Measurements from ENCODE around the gene ACOT9.
"Not testable (repeated sequence)": the region's sequence is repeated elsewhere in the genome, so short reads cannot be mapped to it uniquely, and the experiment has no call there.

The ACOT9 gene

DNA sequence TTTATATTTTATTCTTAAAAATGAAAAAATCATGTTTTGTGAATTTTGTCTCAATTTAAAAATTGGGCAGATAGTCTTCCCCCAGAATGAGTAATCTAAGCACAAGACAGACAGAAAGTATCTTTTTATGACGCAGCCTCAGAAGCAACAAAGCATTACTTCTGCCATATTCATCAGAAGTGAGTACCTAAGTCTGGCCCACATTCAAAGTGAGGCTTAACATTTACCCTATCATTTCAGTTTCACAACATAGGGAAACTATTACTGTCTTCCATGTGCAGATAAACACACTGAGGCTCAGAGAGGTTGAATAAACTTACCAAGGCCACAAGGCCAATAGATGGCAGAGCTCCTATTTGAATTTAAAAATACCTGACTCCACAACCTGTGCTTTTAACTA is 80.2 kb downstream of the ACOT9 start:
- in situ Hi-C loops (cut with MboI; ENCODE audit: low sequenced_read_pairs, unreplicated experiment), result no loop called here
- DNase-seq (ENCODE audit: low spot score), result peak; percentile 39
- TF ChIP-seq, protein P1, sequence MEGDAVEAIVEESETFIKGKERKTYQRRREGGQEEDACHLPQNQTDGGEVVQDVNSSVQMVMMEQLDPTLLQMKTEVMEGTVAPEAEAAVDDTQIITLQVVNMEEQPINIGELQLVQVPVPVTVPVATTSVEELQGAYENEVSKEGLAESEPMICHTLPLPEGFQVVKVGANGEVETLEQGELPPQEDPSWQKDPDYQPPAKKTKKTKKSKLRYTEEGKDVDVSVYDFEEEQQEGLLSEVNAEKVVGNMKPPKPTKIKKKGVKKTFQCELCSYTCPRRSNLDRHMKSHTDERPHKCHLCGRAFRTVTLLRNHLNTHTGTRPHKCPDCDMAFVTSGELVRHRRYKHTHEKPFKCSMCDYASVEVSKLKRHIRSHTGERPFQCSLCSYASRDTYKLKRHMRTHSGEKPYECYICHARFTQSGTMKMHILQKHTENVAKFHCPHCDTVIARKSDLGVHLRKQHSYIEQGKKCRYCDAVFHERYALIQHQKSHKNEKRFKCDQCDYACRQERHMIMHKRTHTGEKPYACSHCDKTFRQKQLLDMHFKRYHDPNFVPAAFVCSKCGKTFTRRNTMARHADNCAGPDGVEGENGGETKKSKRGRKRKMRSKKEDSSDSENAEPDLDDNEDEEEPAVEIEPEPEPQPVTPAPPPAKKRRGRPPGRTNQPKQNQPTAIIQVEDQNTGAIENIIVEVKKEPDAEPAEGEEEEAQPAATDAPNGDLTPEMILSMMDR (IDR thresholded peaks at IDR 0.05; ENCODE audit: borderline replicate concordance, control extremely low read depth, extremely low read depth, insufficient read depth, missing control alignments), result no peak

DNA sequence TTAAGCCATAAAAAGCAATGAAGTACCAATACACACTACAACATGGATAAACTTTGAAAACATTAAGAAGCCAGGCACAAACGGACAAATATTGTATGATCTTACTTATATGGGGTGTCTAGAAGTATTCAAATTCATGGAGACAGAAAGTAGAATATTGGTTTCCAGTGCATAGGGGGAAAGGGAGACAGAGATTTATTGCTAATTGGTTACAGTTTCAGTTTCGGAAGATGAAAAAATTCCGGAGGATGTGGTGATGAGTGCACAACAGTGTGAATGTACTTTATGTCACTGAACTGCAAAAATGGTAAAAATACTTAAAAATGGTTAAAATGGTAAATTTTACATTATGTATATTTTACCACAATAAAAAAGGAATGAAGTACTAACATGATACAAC is 80.9 kb downstream of the ACOT9 start:
- TF ChIP-seq, protein P1 (IDR thresholded peaks at IDR 0.05; ENCODE audit: borderline replicate concordance, control extremely low read depth, extremely low read depth, insufficient read depth, missing control alignments), result no peak
- DNase-seq (ENCODE audit: low spot score), result no peak
- in situ Hi-C loops (cut with MboI; ENCODE audit: low sequenced_read_pairs, unreplicated experiment), result no loop called here

DNA sequence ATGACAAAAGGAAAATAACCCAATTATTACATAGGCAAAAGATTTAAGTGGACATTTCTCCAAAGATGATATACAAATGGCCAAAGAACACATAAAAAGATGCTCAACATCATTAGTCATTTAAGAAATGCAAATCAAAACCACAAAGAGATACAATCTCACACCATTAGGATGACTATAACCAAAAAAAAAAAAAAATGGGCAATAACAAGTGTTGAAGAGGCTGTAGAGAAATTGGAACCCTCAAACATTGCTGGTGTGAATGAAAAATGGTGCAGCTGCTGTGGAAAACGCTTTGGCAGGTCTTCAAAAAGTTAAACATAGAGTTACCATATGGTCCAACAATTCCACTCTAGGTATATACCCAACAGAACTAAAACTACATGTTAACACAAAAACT is 81.4 kb downstream of the ACOT9 start:
- no peak for DNase-seq (ENCODE audit: low spot score)
- in situ Hi-C loops (cut with MboI; ENCODE audit: low sequenced_read_pairs, unreplicated experiment), result no loop called here
- TF ChIP-seq, protein P1 (IDR thresholded peaks at IDR 0.05; ENCODE audit: borderline replicate concordance, control extremely low read depth, extremely low read depth, insufficient read depth, missing control alignments), result no peak

GRCh38 chrX:23660766-23661132 is 82.3 kb downstream of the ACOT9 start:
- in situ Hi-C loops (cut with MboI; ENCODE audit: low sequenced_read_pairs, unreplicated experiment), result no loop called here
- DNase-seq (ENCODE audit: low spot score), result no peak
- TF ChIP-seq, protein P1 (IDR thresholded peaks at IDR 0.05; ENCODE audit: borderline replicate concordance, control extremely low read depth, extremely low read depth, insufficient read depth, missing control alignments), result no peak

DNA sequence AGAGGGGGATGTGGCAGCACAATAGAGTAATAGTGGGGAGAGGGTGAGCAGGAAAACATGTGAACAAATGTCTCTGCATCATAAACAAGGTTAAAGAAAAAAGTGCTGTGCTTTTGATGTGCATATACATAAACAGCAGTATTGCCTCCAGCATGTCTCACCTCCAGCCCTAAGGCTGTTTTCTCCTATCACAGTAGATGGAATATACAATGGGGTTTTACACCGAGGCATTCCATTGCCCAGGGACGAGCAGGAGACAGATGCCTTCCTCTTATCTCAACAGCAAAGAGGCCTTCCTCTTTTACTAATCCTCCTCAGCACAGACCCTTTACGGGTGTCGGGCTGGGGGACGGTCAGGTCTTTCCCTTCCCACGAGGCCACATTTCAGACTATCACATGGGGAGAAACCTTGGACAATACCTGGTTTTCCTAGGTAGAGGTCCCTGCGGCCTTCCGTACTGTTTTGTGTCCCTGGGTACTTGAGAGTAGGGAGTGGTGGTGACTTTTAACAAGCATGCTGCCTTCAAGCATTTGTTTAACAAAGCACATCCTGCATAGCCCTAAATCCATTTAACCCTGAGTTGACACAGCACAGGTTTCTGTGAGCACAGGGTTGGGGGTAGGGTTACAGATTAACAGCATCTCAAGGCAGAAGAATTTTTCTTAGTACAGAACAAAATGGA is 82.9 kb downstream of the ACOT9 start:
- DNase-seq (ENCODE audit: low spot score); in situ Hi-C loops (cut with MboI; ENCODE audit: low sequenced_read_pairs, unreplicated experiment): not testable (repeated sequence)

DNA sequence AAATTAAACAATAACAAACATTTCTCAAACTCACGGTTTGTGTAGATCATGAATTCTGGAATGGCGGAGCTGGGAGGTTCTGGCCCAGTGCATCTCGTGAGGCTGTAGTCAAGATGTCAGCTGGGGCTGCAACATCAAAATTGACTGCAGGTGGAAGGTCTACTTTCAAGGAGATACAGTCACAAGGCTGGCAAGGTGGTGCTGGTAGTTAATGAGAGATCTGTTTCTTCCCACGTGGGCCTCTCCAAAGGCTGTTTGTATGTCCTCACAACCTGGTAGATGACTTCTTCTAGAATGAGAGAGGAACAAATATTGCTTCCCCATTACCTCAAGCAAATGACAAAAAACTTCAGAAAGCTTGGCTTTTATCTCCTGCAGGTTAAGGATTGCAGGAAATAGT is 83.7 kb downstream of the ACOT9 start:
- TF ChIP-seq, protein P1 (IDR thresholded peaks at IDR 0.05; ENCODE audit: borderline replicate concordance, control extremely low read depth, extremely low read depth, insufficient read depth, missing control alignments), result no peak
- in situ Hi-C loops (cut with MboI; ENCODE audit: low sequenced_read_pairs, unreplicated experiment), result no loop called here

GRCh38 chrX:23656684-23657083 is 86.4 kb downstream of the ACOT9 start:
- DNase-seq (ENCODE audit: low spot score), result no peak
- TF ChIP-seq, protein P1 (IDR thresholded peaks at IDR 0.05; ENCODE audit: borderline replicate concordance, control extremely low read depth, extremely low read depth, insufficient read depth, missing control alignments), result no peak
- in situ Hi-C loops (cut with MboI; ENCODE audit: low sequenced_read_pairs, unreplicated experiment), result no loop called here

More for the DNA sequence above, 83.7 kb downstream of the ACOT9 start:
- no peak for DNase-seq (ENCODE audit: low spot score)
